Bronchial epithelial cell (primary cell): ENCODE measurements around the gene OTUD1. TPM values are rescaled to one million over a fixed set of nuclear protein-coding genes. Genes with fewer than 3 reads are reported as not detected.

ENCODE experiments used
- DNase-seq: peaks from one replicate; pipeline ENCODE4 v3.0.0-alpha.2; 2010; ENCODE audit warnings: low read depth
- FAIRE-seq: peaks from 2 replicates; lab custom pipeline; 2011; peaks lifted over from hg19 to GRCh38; lab: Jason Lieb, UNC
- H3K27me3 ChIP-seq: 2 replicates; pipeline ENCODE4 v1.5.1; 2011; ENCODE audit warnings: low read length; ENCODE audit not compliant: control insufficient read depth, insufficient read depth
- H3K36me3 ChIP-seq: 2 replicates; pipeline ENCODE4 v1.5.1; 2011; ENCODE audit warnings: low read length; ENCODE audit not compliant: control insufficient read depth, insufficient read depth
- H3K4me3 ChIP-seq: 2 replicates; pipeline ENCODE4 v1.5.1; 2011; ENCODE audit warnings: mild to moderate bottlenecking, low read depth, low read length, control low read depth
- total RNA-seq: library from RNA; depleted of rRNA; stranded (reverse); fragments of >200 nt; gene quantifications from 2 replicates; pipeline ENCODE4 v1.2.1, GENCODE V29; 2014
- TF ChIP-seq, protein P1 (sequence below): IDR thresholded peaks from 2 replicates; pipeline ENCODE4 v1.5.1; 2011; ENCODE audit warnings: mild to moderate bottlenecking, moderate library complexity, low read length, control low read depth, inconsistent platforms; ENCODE audit not compliant: insufficient read depth, severe bottlenecking

Gene OTUD1
- total RNA-seq, 1 donor from 2014 or later, result 16.8 TPM

DNA sequence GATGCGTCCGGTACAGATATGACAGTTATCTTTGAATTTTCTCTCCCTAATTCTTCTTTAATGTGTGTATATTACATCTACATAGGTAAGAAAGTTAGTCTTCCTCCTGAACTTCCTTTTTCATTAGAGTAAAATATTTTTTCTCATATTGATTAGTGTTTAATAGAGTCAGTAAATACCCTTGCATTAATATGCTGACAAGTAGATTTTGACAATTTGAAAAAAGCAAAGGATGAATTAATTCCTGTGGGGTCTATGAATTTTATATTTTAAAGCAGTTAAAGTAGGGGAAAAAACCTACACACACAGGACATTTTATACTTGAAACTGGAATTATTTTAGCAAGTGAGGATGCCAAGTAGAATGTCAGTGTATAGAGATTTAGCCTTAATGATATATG lies 9.4 kb downstream of the OTUD1 start:
- Histone ChIP-seq H3K36me3 (no peaks in the 10 kb centered on the region), H3K27me3 (no peaks in the 10 kb centered on the region), H3K4me3 (no peak overlapping the region)
- TF ChIP-seq, protein P1, sequence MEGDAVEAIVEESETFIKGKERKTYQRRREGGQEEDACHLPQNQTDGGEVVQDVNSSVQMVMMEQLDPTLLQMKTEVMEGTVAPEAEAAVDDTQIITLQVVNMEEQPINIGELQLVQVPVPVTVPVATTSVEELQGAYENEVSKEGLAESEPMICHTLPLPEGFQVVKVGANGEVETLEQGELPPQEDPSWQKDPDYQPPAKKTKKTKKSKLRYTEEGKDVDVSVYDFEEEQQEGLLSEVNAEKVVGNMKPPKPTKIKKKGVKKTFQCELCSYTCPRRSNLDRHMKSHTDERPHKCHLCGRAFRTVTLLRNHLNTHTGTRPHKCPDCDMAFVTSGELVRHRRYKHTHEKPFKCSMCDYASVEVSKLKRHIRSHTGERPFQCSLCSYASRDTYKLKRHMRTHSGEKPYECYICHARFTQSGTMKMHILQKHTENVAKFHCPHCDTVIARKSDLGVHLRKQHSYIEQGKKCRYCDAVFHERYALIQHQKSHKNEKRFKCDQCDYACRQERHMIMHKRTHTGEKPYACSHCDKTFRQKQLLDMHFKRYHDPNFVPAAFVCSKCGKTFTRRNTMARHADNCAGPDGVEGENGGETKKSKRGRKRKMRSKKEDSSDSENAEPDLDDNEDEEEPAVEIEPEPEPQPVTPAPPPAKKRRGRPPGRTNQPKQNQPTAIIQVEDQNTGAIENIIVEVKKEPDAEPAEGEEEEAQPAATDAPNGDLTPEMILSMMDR, result no peak
- FAIRE-seq, result no peak
- no peak for DNase-seq

DNA sequence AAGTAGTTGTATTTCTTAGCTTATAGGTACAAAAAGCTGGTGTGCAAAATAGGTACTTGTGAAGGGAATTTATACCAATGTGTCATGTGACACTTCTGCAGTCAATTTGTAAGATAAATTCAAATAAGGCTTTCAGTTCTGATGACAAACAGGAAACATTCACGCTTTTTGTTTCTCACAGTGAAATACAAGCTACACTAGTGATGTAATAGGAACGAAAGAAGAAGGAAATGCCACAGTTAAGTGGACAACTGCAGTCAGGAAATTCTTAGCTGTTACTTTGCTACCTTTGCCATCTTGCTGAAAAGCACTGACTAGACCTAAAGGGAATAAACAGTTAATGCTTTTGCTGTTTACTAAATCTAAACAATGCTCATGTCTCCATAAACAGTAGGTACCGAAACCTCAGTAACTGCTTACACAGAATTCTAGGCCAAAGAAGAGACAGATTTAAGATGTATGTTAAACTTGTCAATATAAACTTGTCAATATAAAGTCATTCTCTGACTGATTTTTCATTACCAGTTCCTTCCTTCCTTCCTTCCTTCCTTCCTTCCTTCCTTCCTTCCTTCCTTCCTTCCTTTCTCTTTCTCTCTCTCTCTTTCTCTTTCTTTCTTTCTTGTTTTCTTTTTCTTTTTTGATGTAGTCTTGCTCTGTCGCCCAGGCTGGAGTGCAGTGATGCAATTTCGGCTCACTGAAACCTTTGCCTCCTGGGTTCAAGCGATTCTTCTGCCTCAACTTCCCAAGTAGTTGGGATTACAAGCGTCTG lies 10.1 kb downstream of the OTUD1 start:
- no peak overlapping the region for H3K4me3 ChIP-seq
- TF ChIP-seq, protein P1, result no peak
- no peaks in the 10 kb centered on the region for H3K36me3 ChIP-seq
- no peak for FAIRE-seq
- H3K27me3 ChIP-seq, result no peaks in the 10 kb centered on the region
- peak; percentile 54 for DNase-seq

DNA sequence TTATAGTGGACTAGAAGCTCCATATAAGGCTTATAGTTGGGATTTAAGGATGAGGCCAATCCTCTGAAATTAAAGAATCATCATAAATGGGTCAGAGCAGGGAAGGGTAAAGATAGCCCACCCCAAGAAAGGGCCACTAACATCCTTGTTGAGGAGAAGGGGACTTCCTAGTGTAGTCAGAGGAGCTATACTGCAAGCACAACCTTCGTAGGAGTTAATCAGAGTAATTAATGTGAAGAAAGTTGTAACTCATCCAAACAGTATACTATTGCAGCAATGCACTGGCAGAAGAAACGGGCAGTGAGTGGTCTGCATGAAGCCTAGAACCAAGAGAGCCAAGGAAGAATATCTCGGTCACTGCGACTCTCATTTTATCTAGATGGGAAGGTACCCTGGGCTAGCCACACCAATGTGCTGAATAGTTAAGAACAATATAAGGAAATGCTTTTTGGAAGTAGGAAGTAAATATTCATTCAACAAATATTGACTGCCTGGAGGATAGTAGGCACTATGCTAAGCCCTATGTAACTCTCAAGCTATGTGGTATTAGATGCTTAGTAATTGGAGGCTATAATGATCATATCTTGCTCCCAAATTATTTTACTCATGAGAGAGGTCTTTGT lies 13.3 kb downstream of the OTUD1 start:
- TF ChIP-seq, protein P1, result no peak
- no peaks in the 10 kb centered on the region for H3K36me3 ChIP-seq
- no peaks in the 10 kb centered on the region for H3K27me3 ChIP-seq
- H3K4me3 ChIP-seq, result no peak overlapping the region
- DNase-seq (no peak), FAIRE-seq (no peak)

DNA sequence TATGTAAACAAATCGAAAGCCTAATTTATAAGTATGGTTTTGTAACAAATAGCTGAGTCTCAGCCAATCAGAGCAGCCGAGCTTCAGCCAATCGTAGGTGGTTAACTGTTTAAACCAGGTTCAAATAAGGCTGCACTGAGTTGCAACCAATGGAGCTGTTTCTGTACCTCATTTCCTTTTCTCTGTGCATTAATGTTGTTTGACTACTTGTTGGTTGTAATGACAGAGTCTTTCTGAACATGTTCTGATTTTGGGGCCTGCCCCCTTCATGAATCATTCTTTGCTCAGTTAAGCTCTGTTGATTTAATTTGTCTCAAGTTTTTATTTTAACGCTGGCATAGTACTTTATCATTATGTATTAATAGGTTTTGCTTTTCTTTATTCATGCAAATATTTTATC lies 14.6 kb downstream of the OTUD1 start:
- H3K4me3 ChIP-seq, result no peak overlapping the region
- FAIRE-seq (no peak), DNase-seq (peak; percentile 72)
- no peaks in the 10 kb centered on the region for H3K36me3 ChIP-seq
- TF ChIP-seq, protein P1, result no peak
- H3K27me3 ChIP-seq, result no peaks in the 10 kb centered on the region

DNA sequence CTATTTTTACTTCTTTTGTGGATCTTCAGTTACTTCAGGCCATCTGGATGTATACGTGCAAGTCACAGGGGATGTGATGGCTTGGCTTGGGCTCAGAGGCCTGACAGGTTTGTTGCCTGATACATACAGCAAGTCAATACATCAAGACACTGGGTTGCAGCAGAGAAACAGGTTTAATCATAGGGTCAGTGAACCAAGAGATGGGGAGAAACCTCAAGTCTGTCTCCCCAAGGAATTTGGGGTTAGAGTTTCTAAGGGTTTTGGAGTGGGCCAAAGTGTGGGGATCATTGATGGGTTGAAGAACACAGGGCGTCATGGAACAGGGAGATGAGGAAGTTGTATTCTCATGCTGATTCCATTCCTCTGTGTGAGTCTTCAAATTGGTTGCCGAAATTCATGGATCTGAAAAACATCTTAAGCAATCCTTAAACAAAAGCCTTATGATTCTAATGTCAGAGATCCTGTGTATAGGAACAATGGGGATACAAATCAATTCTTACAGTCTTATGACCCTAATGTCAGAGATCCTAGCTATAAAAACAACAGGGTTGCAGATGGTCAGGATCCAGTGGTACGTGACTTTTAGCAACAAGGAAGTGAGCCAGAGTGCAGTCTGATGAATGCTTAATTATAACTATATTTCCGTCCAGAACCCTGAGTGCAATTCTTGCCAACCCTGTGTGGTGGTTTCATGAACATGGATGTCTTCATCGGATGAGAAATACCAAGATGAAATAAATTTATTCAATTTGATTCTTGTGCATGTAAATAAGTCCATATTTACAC lies 18.9 kb downstream of the OTUD1 start:
- Histone ChIP-seq H3K27me3 (no peaks in the 10 kb centered on the region), H3K4me3 (no peak overlapping the region), H3K36me3 (no peaks in the 10 kb centered on the region)
- DNase-seq, result no peak
- FAIRE-seq, result no peak
- TF ChIP-seq, protein P1, result no peak
